A673 (cell line): ENCODE data around the gene TICAM2. TPM values are rescaled to one million over a fixed set of nuclear protein-coding genes. Genes with fewer than 3 reads are reported as not detected.

Experiments
- BruUV-seq: library from RNA; stranded (reverse); fragments of 400-500 nt; replicated peaks from 2 replicates; lab custom pipeline; 2021; lab: Mats Ljungman, UMichigan
- CTCF ChIA-PET: fragments of 300-600 bp; sonication (Branson Sonifier 250); formaldehyde crosslinking; loops from one replicate; lab custom pipeline; 2022; ENCODE audit warnings: antibody characterized with exemption; lab: Charles Lee
- POLR2A ChIA-PET: fragments of 300-600 bp; sonication (Branson Sonifier 250); formaldehyde crosslinking; loops from one replicate; lab custom pipeline; 2022; ENCODE audit warnings: antibody characterized with exemption; ENCODE audit not compliant: low non-redundant PET; lab: Charles Lee
- DNase-seq: peaks from one replicate; pipeline ENCODE4 v3.0.0-alpha.2; 2015; ENCODE audit warnings: low spot score
- H3K27ac ChIP-seq: fragments of 200-600 bp; sonication (generic); 2 replicates; pipeline ENCODE4 v1.5.1; 2016; ENCODE audit warnings: mixed run types, low read depth, mild to moderate bottlenecking, mixed read lengths, antibody characterized with exemption, low read length; ENCODE audit not compliant: poor library complexity, severe bottlenecking
- H3K27me3 ChIP-seq: fragments of 200-600 bp; sonication (generic); replicated peaks from 2 replicates; pipeline ENCODE4 v1.6.1; 2017; ENCODE audit warnings: mixed run types, low read depth, mild to moderate bottlenecking, mixed read lengths, antibody characterized with exemption, low read length; ENCODE audit not compliant: insufficient read depth, poor library complexity
- H3K36me3 ChIP-seq: fragments of 200-600 bp; sonication (generic); 2 replicates; pipeline ENCODE4 v1.6.1; 2016; ENCODE audit warnings: mixed run types, mild to moderate bottlenecking, mixed read lengths, antibody characterized with exemption, low read length; ENCODE audit not compliant: insufficient read depth, poor library complexity, severe bottlenecking
- H3K4me1 ChIP-seq: fragments of 200-600 bp; sonication (generic); 2 replicates; pipeline ENCODE4 v1.6.1; 2017; ENCODE audit warnings: mixed run types, mild to moderate bottlenecking, mixed read lengths, antibody characterized with exemption, low read length; ENCODE audit not compliant: insufficient read depth, poor library complexity, severe bottlenecking
- H3K4me3 ChIP-seq: fragments of 200-600 bp; sonication (generic); 2 replicates; pipeline ENCODE4 v1.5.1; 2016; ENCODE audit warnings: low read depth, mixed run types, mild to moderate bottlenecking, mixed read lengths, low read length; ENCODE audit not compliant: poor library complexity, severe bottlenecking
- H3K9me3 ChIP-seq: fragments of 200-600 bp; sonication (generic); 2 replicates; pipeline ENCODE4 v1.6.1; 2016; ENCODE audit warnings: mixed run types, low read depth, mild to moderate bottlenecking, mixed read lengths, antibody characterized with exemption, low read length; ENCODE audit not compliant: poor library complexity, severe bottlenecking
- CTCF ChIP-seq: fragments of 300-800, 200-600 bp; sonication (generic); conservative IDR thresholded peaks from 2 replicates; pipeline ENCODE4 v1.5.1; 2017; ENCODE audit warnings: low read depth, mild to moderate bottlenecking, antibody characterized with exemption, low read length, moderate library complexity, mixed read lengths
- EZH2 ChIP-seq: fragments of 200-600 bp; sonication (generic); IDR thresholded peaks from 2 replicates; pipeline ENCODE4 v1.6.1; 2017; ENCODE audit warnings: borderline replicate concordance, low read depth, mild to moderate bottlenecking, mixed read lengths, antibody characterized with exemption, low read length; ENCODE audit not compliant: poor library complexity, severe bottlenecking
- intact Hi-C: fragments of 100-400 bp; cut with micrococcal nuclease; formaldehyde crosslinking; loops from one replicate; pipeline ENCODE4 v1.10.0; 2022; ENCODE audit not compliant: unreplicated experiment
- total RNA-seq: library from RNA; stranded (reverse); gene quantifications from 2 replicates; pipeline ENCODE4 v1.2.3, GENCODE V29; 2021

TICAM2 gene
- total RNA-seq, 1 experiment from 2014 or later, result 0.32 TPM

- peak; percentile 90 for DNase-seq
- ChIA-PET POLR2A (no interaction called here), CTCF (interaction anchor here (0.5 to 1.3 kb wide), 3 partner anchors 12 to 435 kb away, joined by 3 to 5 read pairs (median 3); no protein-coding TSS in a partner anchor)
- no peak overlapping the region for H3K27ac ChIP-seq
- no TSS peak for BruUV-seq
- peaks cover 7% of the 10 kb centered on the region for H3K4me1 ChIP-seq
- H3K36me3 ChIP-seq, result no peaks in the 10 kb centered on the region
- intact Hi-C loops, result loop anchor here (2.0 kb wide), 3 partner anchors 196 to 434 kb away; no protein-coding TSS in a partner anchor
- no peaks in the 10 kb centered on the region for H3K27me3 ChIP-seq
- H3K4me3 ChIP-seq, result peak overlapping the region; percentile 13
- H3K9me3 ChIP-seq, result no peaks in the 10 kb centered on the region
- TF ChIP-seq CTCF (peak; percentile 94), EZH2 (no peak)
These were observed 32.3 kb upstream of the TICAM2 start for GRCh38 chr5:115634343-115635132.

GRCh38 chr5:115629903-115630302 lies 27.6 kb upstream of the TICAM2 start:
- no TSS peak for BruUV-seq
- TF ChIP-seq EZH2, result no peak
- TF ChIP-seq CTCF, result no peak
- POLR2A ChIA-PET, result no interaction called here
- Histone ChIP-seq H3K4me3 (no peak overlapping the region), H3K9me3 (no peaks in the 10 kb centered on the region), H3K36me3 (no peaks in the 10 kb centered on the region), H3K27me3 (no peaks in the 10 kb centered on the region), H3K4me1 (peaks cover 15% of the 10 kb centered on the region), H3K27ac (no peak overlapping the region)
- no peak for DNase-seq
- CTCF ChIA-PET, result no interaction called here
- intact Hi-C loops, result loop anchor here (10.0 kb wide), 1 partner anchor 1135 kb away; no protein-coding TSS in a partner anchor

- TF ChIP-seq CTCF (no peak), EZH2 (no peak)
- H3K27ac ChIP-seq, result no peak overlapping the region
- intact Hi-C loops, result loop anchor here (10.0 kb wide), 1 partner anchor 1137 kb away; no protein-coding TSS in a partner anchor
- H3K27me3 ChIP-seq, result no peaks in the 10 kb centered on the region
- no TSS peak for BruUV-seq
- H3K36me3 ChIP-seq, result no peaks in the 10 kb centered on the region
- CTCF ChIA-PET, result no interaction called here
- H3K9me3 ChIP-seq, result no peaks in the 10 kb centered on the region
- peaks cover 24% of the 10 kb centered on the region for H3K4me1 ChIP-seq
- DNase-seq, result peak; percentile 84
- POLR2A ChIA-PET, result no interaction called here
- H3K4me3 ChIP-seq, result no peak overlapping the region
These were observed 25.1 kb upstream of the TICAM2 start for GRCh38 chr5:115627295-115627865.
